Ishikawa (cell line): ENCODE results near the gene PRKN.

Experiments used
- CEBPB ChIP-seq: IDR thresholded peaks from 2 replicates; pipeline ENCODE4 v1.6.1; 2012
- EGR1 ChIP-seq: IDR thresholded peaks from 2 replicates; pipeline ENCODE4 v1.6.1; 2012
- EP300 ChIP-seq: IDR thresholded peaks from 2 replicates; pipeline ENCODE4 v1.6.1; 2012; ENCODE audit warnings: borderline replicate concordance
- MAX ChIP-seq: IDR thresholded peaks from 2 replicates; pipeline ENCODE4 v1.6.1; 2012
- NFIC ChIP-seq: IDR thresholded peaks from 2 replicates; pipeline ENCODE4 v1.6.1; 2012
- RAD21 ChIP-seq: IDR thresholded peaks from 2 replicates; pipeline ENCODE4 v1.6.1; 2012; ENCODE audit warnings: low read depth
- TCF12 ChIP-seq: IDR thresholded peaks from 2 replicates; pipeline ENCODE4 v1.6.1; 2012; ENCODE audit warnings: low read depth
- YY1 ChIP-seq: IDR thresholded peaks from 2 replicates; pipeline ENCODE4 v1.6.1; 2012; ENCODE audit warnings: low read depth
- TF ChIP-seq, protein P1 (sequence below): IDR thresholded peaks from 2 replicates; pipeline ENCODE4 v1.6.1; 2012; ENCODE audit warnings: low read depth, mild to moderate bottlenecking

- TF ChIP-seq TCF12: no peak
- no peak for TF ChIP-seq YY1
- TF ChIP-seq EP300: no peak
- no peak for TF ChIP-seq EGR1
- no peak for TF ChIP-seq RAD21
- TF ChIP-seq MAX: no peak
- no peak for TF ChIP-seq CEBPB
- TF ChIP-seq, protein P1, sequence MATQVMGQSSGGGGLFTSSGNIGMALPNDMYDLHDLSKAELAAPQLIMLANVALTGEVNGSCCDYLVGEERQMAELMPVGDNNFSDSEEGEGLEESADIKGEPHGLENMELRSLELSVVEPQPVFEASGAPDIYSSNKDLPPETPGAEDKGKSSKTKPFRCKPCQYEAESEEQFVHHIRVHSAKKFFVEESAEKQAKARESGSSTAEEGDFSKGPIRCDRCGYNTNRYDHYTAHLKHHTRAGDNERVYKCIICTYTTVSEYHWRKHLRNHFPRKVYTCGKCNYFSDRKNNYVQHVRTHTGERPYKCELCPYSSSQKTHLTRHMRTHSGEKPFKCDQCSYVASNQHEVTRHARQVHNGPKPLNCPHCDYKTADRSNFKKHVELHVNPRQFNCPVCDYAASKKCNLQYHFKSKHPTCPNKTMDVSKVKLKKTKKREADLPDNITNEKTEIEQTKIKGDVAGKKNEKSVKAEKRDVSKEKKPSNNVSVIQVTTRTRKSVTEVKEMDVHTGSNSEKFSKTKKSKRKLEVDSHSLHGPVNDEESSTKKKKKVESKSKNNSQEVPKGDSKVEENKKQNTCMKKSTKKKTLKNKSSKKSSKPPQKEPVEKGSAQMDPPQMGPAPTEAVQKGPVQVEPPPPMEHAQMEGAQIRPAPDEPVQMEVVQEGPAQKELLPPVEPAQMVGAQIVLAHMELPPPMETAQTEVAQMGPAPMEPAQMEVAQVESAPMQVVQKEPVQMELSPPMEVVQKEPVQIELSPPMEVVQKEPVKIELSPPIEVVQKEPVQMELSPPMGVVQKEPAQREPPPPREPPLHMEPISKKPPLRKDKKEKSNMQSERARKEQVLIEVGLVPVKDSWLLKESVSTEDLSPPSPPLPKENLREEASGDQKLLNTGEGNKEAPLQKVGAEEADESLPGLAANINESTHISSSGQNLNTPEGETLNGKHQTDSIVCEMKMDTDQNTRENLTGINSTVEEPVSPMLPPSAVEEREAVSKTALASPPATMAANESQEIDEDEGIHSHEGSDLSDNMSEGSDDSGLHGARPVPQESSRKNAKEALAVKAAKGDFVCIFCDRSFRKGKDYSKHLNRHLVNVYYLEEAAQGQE: no peak
- TF ChIP-seq NFIC: no peak
These were observed 577.3 kb downstream of the PRKN start for GRCh38 chr6:162150295-162150694.
